NCI-H1092 (cell line): ENCODE data around the gene MLXIP.
A peak's percentile ranks its signal among the peaks of the same experiment; 100 is the strongest.
"Not testable (repeated sequence)": the region's sequence is repeated elsewhere in the genome, so short reads cannot be mapped to it uniquely, and the experiment has no call there.

ENCODE experiments used
- DNase-seq: peaks from one replicate; lab custom pipeline; 2025; lab: John Stamatoyannopoulos, UW

MLXIP gene

GRCh38 chr12:122096014-122096413 is 17.5 kb downstream of the MLXIP start:
- no peak for DNase-seq

GRCh38 chr12:122096591-122097149 is 18.1 kb downstream of the MLXIP start:
- DNase-seq, result no peak

GRCh38 chr12:122097584-122097926 is 19.0 kb downstream of the MLXIP start:
- DNase-seq, result no peak

DNA sequence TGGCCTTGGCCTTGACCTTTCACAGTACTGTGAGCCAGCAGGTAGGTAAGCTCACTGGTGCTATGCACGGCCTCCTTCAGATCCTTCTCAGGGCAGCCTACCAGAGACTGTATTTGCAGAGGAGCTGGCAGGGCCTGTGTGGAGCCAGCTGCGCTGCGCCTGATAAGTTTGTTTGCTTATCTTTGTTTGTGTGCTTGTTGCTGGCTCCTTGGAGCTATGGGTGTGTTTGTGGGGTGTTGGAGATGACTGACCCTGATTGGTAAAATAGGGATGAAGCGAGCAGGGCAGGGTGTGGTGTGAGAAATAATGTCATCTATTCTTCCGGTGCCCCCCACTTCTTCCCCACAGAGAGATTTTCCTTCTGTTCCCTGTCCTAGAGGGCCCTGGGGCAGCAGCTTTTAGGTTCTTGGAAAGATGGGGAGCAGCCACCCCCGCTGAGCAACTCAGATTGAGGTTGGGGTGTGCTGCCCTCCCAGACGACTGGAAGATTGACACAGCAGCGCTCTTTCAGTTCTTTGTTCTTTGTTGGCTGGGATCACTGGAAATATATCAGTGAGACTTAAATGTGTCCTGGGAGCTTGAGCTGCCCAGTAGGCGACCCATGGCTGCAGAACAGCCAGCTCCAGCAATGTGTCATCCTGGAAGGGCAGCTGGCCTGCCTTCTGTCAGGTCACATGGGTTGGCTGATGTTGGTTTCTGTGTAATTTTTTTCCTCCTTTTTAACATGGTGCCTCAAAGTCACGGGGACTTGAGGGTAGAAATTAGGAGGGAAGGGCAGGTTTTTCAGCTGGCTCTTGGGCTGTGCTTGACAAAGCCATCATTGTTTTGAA is 19.6 kb downstream of the MLXIP start:
- peak; percentile 45 for DNase-seq

DNA sequence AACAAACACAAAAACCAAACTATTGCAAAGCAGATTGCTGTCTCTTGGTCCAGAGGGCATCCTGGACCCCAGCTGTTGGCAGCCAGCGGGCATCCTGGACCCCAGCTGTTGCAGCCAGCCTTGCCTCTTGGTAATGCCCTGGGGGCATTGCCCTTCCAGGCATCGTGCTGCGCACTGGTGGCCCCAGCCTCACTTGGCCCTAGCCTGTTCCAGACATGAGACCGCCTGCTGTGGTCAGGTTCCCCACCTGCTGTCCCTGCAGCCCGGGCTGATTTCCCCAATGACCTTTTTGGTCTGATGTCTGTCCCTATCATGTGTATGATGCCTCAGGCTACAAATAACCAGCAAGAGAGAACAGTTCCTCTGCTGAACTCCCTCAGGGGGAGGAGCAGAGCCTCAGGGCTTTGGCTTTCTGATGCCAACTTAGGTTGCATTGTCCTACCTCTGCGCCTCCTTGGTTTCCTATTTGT is 20.8 kb downstream of the MLXIP start:
- no peak for DNase-seq

DNA sequence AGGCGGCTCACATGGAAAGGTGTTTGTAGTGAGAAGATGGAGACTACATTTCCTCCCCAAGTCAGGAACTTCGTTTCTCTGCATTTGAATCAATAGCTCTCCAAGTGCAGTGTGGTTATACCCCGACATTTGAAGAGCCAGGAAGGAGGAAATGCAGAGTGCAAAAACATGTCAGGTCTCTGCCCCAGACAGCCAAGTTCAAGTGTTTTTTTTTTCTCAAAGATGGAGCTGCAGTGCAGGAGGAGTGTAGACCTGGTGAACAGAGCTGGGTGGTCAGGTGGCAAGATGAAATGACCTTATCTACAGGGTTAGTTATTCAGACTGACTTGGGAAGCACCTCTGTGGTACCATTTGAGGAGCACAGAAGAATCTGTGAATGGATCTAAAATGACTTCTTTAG is 21.3 kb downstream of the MLXIP start:
- no peak for DNase-seq

- DNase-seq, result no peak
Measured at GRCh38 chr12:122100568-122100967, 22.0 kb downstream of the MLXIP start.

DNA sequence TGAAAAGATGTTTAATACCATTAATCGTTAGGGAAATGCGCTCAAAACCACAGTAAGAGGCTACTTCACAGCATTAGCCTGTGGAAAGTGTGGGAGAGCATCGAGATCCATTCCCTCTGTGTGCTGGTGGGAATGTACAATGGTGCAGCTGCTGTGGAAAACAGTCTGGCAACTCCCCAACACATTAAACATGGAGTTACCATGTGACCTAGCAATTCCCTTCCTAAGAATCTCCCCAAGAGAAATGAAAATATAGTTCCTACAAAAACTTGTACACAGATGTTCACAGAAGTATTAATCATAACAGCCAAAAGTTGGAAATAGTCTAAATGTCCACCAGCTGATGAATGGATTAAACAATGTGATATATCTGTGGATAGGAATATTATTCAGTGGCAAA is 23.8 kb downstream of the MLXIP start:
- DNase-seq, result no peak

GRCh38 chr12:122104844-122105243 is 26.3 kb downstream of the MLXIP start:
- no peak for DNase-seq

GRCh38 chr12:122105496-122105895 is 26.9 kb downstream of the MLXIP start:
- not testable (repeated sequence) for DNase-seq

DNA sequence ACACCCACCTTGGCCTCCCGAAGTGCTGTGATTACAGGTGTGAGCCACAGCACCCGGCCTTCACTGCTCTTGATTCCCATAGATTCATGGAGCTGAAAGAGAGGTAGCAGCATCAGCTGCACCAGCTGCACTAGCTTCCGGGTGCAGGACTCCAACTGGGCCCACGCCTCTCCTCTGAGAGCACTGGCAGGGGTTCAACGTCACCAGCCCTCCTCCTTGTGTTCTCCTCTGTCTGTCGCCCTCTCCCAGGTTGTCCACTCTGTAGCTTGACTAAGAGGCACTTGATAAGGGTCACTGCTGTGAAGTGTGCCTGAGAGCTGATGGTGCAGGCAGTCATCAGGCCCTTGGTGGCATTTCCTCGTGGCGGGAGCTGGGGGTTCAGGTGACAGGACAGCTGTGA is 28.3 kb downstream of the MLXIP start:
- peak; percentile 73 for DNase-seq

- no peak for DNase-seq
Measured at GRCh38 chr12:122107261-122107660, 28.7 kb downstream of the MLXIP start.

- no peak for DNase-seq
Measured at GRCh38 chr12:122111089-122111641, 32.6 kb downstream of the MLXIP start.

DNA sequence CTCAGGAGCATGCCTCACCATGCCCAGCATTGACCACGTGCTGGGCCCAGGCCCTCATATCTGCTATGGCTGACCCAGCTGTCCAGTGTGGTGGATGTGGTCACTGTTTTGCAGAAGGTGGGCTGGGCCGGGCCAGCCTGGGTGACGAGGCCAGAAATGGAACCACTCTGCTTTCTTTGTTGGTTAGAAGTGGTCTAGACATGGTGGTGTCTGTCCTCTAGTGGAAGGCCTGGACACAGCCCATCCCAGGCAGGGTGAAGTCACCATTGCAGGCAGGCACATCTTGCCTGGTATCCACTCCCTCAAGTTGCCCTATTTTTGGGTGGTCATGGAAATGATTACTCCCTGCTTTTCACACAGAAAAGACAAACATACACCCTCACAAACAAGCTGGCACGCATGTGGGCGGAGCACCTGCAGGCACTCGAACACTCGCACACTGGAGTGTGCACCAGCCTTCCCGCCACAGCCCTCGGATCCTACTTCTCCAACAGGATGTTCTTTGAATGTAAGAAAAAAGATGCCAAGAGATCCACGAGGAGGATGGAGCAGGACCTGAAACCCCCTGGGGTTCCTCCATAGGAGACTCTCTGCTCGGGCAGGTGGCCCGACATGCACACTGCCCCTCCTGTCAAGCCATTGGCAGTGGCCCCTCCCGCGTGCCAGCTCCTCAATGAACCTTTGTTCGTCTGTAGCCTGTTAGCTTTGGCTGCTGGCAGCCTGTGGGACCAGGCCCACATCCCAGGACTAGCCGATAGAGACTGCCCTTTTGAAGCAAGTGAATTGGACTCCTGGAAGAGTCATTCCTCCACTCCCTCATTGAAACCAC is 38.4 kb downstream of the MLXIP start:
- DNase-seq, result peak; percentile 28

DNA sequence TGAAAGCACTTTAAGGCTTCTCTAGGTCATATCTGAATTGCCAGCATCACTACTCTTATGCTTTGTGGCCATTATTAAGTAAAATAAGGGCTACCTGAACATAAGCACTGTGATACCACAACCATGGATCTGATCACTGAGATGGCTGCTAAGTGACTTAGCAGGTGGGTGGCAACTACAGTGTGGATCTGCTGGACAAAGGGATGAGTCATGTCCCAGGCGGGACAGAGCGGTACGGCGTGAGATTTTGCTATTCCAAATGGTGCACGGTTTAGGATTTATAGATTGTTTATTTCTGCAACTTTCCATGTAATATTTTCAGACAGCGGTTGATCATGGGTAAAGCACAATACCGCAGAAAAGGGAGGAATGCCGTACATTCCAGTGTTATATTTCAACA is 39.4 kb downstream of the MLXIP start:
- DNase-seq, result no peak

DNA sequence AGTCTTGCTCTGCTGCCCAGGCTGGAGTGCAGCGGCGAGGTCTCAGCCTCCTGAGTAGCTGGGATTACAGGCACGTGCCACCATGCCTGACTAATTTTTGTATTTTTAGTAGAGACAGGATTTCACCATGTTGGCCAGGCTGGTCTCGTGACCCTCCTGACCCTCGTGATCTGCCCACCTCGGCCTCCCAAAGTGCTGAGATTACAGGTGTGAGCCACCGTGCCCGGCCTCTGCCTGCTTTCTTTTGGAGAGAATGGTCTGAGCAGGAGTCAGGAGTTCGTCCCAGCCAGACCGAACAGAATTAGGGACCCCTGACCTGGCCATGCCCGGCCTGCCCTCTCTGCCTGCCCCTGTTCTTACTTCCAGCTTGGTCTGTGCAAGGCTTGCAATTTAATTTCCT is 42.8 kb downstream of the MLXIP start:
- not testable (repeated sequence) for DNase-seq

- DNase-seq, result no peak
Measured at GRCh38 chr12:122121745-122122144, 43.2 kb downstream of the MLXIP start.

- peak; percentile 37 for DNase-seq
Measured at GRCh38 chr12:122123051-122123760, 44.6 kb downstream of the MLXIP start.

DNA sequence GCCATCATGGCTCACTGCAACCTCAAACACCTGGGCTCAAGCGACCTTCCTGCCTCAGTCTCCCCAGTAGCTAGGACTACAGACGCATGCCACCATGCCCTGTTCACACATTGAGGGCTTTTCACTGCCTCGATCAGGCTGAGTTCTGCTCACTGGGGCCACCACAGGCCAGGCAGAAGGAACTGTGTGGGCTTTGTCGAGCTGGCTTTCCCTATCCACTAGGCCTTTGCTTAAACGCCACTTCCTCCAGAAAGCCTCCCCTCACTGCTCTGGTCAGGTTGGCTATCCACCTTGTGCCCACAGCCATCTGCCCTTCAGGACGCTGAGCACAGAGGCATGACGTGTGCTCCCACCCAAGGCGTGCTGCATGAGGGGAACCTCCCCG is 45.2 kb downstream of the MLXIP start:
- DNase-seq, result no peak

DNA sequence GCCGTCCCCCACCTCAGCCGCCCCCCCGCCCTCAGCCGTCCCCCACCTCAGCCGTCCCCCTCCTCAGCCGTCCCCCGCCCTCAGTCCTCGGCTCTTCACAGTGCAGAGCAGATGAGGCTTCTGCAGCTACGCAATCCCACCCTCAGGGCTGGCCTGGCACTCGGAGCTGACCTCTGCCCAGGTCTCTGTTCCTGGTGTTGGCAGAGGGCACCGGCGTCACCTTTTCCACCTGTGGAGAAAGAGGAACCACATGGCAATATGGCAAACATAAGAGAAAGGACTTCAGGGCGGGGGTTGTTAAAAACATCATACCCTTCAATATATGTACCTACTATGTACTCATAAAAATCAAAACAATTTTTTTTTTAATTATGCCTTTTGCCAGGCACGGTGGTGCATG is 45.8 kb downstream of the MLXIP start:
- no peak for DNase-seq

- DNase-seq, result no peak
Measured at GRCh38 chr12:122125452-122126341, 47.1 kb downstream of the MLXIP start.
